HG02642 (cell line): Measurements from ENCODE around the gene EYS.
"Not testable (repeated sequence)": the region's sequence is repeated elsewhere in the genome, so short reads cannot be mapped to it uniquely, and the experiment has no call there.

Experiments used
- ATAC-seq: cut with Tn5 transposase; IDR thresholded peaks from one replicate; pipeline ENCODE4 v1.9.1; 2021; ENCODE audit warnings: mild to moderate bottlenecking; ENCODE audit not compliant: unreplicated experiment, poor library complexity

Gene EYS

DNA sequence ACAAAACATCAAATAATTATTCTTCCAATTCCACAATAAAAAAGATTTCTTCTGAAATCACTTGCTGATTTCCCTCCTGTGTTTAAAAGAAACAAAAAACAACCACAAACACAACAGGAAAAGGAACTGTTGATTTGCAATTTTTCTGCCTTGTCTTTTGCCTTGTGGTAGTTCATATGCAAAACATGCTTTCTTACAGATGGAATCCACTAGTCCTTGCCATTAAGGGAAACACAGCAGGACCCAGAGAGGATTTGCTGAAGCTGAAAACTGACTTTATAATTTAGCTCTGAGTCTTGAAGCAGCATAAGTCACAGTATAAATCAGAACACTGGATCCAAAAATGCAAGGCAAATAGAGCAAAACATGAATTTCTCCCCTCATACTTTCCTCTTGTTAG, 1742.7 kb downstream of the EYS start:
- no peak for ATAC-seq

DNA sequence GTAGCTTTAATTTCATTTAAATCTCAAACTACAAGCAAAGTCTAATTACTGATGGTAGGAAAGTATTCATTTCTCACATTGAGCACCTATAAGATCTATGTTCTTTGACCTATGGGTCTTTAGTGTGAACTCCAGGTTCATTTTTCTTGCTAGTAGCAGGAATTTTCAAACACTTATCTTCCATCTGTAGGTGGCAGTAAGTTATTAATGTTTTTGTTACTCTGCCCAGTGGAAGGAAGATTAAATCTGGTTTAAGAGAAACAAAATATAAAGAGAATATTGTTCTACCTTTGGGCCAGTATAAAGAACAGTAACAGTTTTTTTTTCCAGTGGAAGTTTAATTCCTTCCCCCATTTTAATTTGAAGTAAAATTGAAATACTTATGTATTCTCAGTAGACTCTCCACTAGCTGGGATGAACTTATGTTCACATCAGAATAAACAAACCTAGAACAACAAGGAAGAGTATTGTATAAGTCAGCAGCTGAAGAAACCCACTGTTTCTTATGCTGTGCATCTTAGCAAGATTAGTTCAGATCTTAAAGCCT, 1743.2 kb downstream of the EYS start:
- no peak for ATAC-seq

DNA sequence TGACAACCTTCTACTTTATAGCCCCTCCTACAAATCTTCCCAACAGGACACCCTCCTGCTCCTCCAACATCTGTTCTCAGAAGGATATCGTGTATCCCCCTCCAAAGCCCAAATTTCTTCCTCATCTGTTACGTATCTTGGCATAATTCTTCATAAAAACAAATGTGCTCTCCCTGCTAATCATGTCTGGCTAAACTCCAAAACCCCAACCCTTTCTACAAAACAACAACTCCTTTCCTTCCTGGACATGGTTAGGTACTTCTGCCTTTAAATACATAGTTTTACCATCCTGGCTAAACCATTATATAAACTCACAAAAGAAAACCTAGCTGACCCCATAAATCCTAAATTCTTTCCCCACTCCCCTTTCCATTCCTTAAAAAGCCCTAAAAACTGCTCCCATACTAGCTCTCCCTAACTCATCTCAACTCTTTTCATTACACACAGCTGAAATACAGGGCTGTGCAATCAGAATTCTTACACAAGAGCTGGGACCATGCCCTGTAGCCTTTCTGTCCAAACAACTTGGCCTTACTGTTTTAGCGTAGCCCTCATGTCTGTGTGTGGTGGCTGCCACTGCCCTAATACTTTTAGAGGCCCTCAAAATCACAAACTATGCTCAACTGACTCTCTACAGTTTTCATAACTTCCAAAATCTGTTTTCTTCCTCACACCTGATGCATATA, 1753.5 kb downstream of the EYS start:
- ATAC-seq: not testable (repeated sequence)

DNA sequence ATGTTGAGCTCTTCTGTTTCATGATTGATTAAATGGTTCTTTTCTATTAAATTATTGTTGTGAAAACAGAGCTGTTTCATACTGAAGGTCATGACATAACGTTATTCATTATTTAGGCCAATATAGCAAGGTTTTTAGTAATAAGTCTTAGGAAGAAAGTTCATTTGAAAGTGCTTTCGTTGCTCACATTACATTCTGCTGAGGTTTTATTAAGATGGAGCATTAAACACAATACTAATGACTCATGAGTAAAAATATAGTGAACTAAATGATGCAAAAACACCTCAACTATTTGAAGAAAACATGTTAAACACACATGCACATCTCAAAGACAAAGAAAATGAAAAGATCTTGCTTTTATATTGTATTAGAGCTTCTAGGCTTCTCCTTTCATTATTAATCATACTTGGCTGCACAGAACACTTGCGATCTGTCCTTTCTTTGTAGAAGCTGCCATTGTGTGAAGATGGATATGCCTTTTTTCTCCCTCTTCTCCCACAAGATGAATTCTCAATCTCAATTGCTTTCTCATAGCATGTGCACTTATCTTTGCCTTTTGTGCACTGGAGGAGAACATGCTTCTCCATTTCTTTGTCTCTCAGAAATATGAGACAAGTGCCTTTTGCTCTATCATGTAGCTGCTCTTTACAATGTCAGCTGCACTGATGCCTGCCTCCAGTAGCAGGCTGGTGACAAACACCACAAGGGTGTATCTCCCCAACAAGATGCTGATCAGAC, 1759.1 kb downstream of the EYS start:
- no peak for ATAC-seq

DNA sequence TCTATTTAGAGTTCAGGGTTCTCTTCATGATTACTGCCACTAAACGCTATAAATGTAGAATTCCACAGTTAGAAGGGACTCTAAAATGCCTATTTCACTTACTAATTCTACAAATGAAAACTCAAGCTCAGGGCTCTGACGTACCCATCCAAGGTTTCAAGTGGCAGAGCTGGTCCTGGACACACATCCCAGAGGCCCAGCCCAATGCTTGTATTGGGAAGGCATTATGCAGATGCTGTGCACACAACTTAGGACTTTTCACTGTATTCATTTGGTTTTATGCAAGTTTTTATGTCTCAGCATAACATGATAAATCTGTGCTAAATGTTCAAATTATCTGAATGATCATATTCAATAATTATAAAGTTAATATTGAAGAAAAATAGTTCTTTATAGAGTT, 1761.0 kb downstream of the EYS start:
- no peak for ATAC-seq

DNA sequence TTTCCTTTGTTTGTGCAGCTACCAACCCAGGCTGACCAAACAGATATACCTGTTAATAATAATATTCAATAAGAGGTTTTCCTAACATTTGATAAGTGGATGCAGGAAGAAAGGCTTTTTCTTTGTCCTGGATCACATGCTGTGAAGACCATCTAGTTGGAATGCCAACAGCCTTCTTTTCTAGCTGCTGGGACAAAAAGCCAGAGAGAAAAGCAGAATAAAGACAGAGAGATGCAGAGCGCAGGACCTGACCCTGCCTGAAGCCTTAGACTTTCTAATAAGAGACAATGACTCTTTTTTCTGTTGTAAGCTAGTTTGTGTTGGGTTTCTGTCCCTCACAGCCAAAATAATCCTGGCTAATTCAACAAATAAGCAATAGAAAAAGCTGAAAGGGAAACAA, 1763.2 kb downstream of the EYS start:
- no peak for ATAC-seq

DNA sequence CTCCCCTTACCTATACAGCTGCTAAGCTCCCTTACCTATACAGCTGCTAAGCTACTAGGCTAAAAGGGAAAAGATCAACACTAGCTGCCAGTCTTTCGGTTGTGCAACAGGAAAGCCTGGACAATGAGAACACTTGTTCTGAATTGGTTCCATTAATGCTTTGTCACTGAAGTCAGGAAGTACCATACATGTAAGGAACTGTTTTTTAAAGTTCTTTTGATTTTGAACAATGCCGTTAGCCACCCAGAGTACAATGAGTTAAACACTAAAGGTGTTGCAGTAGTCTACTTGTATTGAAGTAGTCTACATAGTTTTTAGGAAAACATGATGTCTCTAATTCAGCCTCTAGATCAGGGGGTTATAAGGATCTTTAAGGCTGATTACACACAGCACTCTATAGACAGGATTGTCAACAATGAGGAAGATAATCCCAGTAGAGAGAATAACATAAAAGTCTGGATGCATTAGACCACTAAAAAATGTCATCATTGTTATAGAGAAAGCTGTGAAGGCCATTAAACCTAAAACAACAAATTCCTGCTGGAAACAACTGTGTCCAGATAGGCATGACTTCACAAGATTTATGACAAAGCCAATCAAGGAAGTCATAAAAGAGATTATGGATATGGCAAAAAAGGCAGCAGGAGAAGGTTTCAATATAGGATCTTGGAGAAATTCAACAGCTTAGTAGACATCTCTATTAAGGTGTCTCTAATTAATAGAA, 1765.1 kb downstream of the EYS start:
- no peak for ATAC-seq

DNA sequence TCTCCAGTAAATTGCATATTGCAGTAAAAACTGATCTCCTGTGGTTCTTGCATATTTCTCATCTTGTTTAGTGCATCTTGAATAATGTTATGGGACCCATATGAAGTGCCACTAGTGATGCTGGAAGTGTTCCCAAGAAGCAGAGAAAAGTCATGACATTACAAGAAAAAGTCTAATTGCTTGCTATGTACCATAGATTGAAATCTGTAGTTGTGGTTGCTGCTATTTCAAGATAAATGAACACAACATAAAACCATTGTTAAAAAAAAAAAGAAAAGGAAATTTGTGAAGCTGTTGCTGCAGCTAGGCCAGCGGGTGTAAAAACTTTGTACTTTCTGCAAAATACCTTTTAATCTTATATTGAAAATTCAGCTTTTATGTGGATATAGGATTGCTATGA, 1767.0 kb downstream of the EYS start:
- ATAC-seq: no peak

DNA sequence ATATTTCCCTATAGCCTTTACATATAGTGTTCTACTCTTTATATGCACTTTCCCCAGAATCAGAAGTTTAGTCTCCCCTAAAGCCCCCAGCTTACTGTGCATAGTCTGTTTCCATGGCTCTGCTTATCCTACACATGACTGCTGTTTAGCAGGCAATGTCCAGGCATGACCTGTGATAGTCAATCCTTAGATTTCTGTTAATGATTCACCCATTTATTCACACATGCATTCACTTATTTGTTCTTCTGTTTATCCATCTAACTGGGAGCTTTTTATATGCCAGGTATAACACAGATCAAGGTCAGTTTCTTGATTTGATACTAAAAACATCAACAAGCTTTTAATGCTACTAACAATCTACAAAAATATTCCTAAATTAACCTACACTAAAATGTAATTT, 1770.6 kb downstream of the EYS start:
- no peak for ATAC-seq

DNA sequence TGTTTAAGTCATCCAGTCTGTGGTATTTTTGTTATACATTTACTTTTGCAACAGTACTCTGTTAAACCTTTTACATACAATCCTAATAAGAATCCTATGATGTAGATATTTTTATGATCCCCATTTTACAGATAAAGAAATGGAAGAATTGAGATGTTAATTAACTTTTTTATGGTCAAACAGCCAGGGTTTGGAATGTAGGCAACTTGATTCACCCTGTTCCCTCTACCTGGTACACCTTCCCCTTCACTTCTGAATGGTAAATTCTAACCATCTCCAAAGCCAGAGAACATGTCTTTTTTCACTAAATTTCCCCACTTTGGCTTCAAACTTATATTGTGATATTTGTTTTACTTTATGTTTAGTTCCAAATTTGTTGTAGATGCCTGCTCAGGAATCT, 1771.3 kb downstream of the EYS start:
- ATAC-seq: no peak

DNA sequence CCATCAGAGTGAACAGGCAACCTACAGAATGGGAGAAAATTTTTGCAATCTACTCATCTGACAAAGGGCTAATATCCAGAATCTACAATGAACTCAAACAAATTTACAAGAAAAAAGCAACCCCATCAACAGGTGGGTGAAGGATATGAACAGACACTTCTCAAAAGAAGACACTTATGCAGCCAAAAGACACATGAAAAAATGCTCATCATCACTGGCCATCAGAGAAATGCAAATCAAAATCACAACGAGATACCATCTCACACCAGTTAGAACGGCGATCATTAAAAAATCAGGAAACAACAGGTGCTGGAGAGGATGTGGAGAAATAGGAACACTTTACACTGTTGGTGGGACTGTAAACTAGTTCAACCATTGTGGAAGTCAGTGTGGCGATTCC, 1773.1 kb downstream of the EYS start:
- not testable (repeated sequence) for ATAC-seq

DNA sequence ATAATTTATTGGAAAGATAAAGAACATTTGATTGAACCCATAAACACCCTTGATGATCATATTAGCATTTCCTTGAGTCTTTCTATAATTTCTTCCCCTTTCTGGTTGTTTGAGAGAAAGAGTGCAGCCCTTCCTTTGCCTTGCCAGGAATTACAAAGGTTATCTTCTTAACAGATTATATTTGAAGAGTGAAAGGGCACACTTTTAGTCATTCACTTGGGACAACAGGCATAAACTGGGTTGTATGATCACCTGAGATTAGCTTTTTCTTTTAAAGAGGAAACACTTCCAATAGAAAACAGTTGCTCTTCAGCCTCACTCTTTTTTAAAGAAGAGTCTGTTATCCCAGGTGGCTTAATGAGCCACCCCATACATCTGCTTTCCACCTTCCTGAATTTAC, 1776.2 kb downstream of the EYS start:
- ATAC-seq: no peak

DNA sequence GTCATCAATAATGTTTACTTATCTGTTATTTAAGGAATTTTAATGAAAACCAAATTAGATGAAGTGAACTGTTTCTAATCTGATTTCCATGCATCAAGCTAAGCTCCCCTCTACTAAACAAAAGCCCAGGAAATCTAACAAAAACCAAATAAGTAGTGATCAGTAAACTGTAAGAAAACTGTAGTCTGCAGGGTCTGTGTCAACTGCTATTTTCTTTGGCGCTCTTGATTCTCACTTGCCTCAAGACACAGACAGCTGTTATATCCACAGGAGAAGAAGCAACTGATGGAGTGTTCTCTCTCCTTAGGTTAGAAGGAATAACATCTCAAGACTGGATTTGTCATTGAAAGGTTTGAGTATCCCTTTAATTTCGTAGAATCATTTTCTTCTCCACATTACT, 1777.9 kb downstream of the EYS start:
- no peak for ATAC-seq

DNA sequence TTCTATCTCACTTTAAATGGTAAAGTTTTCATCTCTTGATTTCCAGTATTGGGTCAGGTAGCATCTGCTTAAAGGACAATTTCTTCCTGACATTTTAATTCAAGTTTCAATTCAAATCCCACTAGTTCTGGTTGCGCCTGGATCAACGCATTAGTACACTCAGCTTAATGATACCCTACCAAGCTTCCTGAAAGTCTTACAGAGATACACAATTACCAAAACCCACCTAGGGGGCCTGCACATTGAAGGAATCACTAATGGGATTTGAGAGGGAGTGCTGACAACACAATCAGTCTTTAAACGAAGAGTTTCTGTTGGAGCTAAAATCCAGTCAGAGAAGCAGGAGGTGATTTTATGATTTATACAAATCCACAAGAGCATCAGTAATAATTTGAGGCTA, 1778.4 kb downstream of the EYS start:
- no peak for ATAC-seq

DNA sequence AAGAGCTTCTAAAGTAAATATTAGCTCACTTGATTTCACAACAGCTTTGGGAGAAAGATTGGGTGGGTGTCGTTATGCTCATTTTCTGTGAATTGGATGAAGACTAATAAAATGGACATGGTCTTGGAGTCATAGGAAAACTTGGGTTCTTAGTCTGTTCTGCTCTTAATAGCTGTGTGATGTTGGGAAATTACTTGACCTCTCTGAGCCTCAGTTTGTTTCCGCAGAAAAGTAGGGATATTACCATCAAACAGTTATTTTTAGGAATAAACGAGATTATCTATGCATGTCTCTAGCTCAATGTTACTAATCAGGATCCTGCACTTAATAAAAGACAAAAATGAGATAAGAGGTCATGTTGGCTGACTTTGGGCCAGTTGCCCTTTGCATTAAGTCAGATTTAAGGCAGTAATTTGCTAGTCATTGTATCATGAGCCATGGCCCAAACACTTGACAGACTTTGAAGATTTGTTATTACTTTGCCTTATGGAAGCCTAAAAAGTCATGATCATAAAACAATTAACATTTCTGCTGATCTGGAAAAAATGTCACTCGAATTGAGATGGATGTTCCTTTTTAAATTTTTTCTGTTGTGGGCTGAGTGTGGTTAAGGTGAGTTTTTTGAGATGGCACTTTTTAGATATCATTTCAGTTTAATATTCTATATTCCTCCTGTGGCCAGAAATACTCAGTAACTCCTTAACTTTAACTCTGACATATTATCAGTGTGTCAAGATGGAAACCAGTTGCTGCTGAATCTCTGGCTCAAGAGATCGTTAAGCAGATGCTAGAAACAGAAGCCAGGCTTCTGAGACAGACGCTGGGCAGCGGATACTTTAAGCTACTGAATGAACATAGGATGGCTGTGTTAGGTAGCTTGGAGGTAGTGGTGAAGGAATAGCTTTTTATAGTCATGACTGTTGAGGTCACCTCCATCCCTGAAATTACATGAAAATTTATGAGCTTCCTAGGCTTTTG, 1779.8 kb downstream of the EYS start:
- no peak for ATAC-seq

DNA sequence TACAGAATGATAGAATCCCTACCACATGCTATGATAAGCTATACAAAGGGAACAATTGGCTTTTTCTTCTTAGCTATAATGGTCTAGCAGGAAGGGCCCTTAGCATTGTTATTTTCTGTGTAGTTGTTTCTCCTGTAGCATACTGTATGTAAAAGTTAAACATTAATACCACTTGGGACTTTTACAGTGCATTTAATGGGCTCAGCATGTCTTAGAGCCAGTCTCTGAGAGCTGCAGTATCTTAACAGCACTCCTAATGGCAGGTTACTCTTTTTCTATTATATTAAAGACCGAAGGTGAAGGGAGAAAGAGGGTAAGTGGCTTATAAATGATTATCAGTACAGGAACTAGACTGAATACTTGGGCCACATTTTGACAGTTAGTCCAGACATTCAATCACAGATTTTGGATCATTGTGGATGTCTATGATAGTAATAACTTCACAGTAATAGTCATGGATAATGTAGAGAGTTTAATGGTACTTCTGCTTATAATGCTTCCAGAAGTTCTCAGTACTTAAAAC, 1780.7 kb downstream of the EYS start:
- no peak for ATAC-seq

DNA sequence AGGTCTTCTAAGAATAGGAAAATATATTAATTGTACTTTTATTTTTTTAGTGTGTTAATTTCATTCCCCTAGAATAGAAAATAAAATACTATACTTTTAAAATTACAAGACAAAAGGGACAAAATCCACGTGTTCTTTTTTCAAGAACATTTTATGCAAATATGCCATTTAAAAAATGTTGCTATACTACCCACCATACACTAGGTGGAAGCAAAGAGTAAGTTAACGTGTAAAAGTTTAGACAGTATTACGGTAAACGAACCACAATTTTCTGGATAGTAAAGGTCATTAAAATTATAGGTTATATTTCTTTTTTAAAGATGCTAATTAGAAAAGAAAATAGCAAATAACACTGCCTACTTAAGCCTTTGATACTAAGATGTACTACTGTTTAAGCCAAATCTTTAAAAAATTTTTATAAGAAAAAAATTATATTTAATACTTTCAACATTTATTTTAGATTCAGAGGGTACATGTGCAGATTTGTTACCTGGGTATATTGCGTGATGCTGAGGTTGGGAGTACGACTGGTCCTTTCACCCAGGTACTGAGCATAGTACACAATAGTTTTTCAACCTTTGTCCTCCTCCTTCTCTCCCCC, 1783.8 kb downstream of the EYS start:
- ATAC-seq: no peak

DNA sequence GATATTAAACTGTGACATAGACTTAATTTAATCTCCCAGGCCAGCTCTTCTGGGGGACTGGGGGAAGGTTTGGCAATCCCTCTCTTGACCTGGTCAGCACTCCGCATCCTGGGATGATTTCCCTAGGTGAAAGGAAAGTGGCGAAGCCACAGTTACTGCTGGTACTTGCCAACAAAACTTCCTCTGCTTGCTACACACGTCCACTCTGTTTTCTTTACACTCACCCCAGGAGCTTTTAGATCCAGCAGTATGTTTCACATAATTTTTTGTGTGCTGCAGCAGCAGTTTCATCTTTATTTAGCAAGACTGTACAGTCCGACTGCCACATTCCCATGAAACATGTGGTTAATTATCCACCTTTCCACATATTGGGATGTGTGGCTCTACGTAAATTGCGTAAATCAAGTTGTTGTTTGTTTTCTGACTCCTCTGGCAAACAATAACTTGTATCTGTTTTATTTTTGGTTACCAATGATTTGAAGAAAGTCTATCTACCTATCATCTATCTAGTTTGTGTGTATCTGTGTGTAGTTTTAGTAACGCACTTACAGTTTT, 1787.4 kb downstream of the EYS start:
- no peak for ATAC-seq

DNA sequence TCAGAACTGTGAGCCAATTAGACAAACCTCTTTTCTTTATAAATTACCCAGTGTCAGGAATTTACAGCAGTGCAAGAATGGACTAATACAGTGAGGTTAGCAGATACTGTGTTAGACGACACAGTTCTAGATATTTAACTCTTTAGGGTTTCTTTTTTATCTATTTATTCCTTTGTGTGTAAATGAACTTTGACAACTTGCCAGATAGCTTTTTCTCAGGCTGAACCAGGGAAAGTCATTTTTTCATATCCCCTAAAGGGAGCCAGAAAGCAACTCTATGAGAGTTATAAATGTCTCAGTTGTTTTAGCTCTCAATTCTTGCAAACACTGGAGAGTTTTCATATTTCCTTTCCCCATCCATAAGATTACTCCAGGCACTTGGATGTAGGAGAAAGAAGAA, 1794.1 kb downstream of the EYS start:
- no peak for ATAC-seq
